ENCODE results near the gene SNRNP35.

Gene SNRNP35

DNA sequence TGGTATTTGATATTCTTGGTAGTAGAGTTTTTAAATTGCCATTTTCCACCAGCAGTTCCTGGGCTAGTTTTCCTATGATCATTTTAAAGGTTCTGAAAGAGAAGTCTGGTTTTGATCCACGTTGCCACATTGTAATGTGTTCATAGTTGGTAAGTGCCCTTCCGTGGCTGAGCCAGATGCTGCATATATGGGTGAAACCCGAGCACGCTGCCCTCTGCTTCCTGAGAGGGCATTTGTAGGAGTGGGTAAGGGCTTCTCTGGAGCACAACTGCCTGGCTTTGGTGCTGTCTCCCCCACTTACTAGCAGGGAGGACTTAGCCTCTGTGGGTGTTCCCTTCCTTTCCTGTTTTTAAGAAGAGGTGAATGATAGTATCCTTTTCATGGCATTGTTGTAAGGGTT is 7.1 kb downstream of the SNRNP35 start:
- DNase-seq (ENCODE audit: low spot score), result no peak
- TF ChIP-seq, protein P1, sequence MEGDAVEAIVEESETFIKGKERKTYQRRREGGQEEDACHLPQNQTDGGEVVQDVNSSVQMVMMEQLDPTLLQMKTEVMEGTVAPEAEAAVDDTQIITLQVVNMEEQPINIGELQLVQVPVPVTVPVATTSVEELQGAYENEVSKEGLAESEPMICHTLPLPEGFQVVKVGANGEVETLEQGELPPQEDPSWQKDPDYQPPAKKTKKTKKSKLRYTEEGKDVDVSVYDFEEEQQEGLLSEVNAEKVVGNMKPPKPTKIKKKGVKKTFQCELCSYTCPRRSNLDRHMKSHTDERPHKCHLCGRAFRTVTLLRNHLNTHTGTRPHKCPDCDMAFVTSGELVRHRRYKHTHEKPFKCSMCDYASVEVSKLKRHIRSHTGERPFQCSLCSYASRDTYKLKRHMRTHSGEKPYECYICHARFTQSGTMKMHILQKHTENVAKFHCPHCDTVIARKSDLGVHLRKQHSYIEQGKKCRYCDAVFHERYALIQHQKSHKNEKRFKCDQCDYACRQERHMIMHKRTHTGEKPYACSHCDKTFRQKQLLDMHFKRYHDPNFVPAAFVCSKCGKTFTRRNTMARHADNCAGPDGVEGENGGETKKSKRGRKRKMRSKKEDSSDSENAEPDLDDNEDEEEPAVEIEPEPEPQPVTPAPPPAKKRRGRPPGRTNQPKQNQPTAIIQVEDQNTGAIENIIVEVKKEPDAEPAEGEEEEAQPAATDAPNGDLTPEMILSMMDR (IDR thresholded peaks at IDR 0.05; ENCODE audit: extremely low read depth, insufficient read depth, missing control alignments), result no peak
- in situ Hi-C loops (cut with MboI; ENCODE audit: low pct_unique_long_range_greater_than_20kb, low sequenced_read_pairs, unreplicated experiment), result no loop called here

GRCh38 chr12:123468786-123469185 is 10.8 kb downstream of the SNRNP35 start:
- peak; percentile 66 for DNase-seq (ENCODE audit: low spot score)
- TF ChIP-seq, protein P1 (IDR thresholded peaks at IDR 0.05; ENCODE audit: extremely low read depth, insufficient read depth, missing control alignments), result peak; percentile 51
- in situ Hi-C loops (cut with MboI; ENCODE audit: low pct_unique_long_range_greater_than_20kb, low sequenced_read_pairs, unreplicated experiment), result no loop called here

DNA sequence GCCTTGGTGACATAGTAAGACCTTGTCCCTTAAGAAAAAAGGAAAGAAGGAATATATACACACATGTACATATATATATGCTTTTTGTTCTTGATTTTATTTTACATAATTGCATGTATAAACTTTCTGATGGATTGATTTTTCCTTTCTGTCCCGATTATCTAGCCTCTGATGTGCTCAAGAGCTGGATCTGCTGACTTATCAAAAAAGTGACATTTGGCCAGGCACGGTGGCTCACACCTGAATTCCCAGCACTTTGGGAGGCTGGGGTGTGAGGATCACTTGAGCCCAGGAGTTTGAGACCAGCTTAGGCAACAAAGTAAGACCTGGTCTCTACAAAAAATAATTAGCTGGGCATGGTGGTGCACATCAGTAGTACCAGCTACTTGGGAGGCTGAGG is 12.0 kb downstream of the SNRNP35 start:
- in situ Hi-C loops (cut with MboI; ENCODE audit: low pct_unique_long_range_greater_than_20kb, low sequenced_read_pairs, unreplicated experiment), result no loop called here
- DNase-seq (ENCODE audit: low spot score), result no peak

GRCh38 chr12:123471374-123472068 is 13.6 kb downstream of the SNRNP35 start:
- in situ Hi-C loops (cut with MboI; ENCODE audit: low pct_unique_long_range_greater_than_20kb, low sequenced_read_pairs, unreplicated experiment), result no loop called here
- no peak for DNase-seq (ENCODE audit: low spot score)
- TF ChIP-seq, protein P1 (IDR thresholded peaks at IDR 0.05; ENCODE audit: extremely low read depth, insufficient read depth, missing control alignments), result no peak

More for the DNA sequence above, 12.0 kb downstream of the SNRNP35 start:
- TF ChIP-seq, protein P1 (IDR thresholded peaks at IDR 0.05; ENCODE audit: extremely low read depth, insufficient read depth, missing control alignments), result no peak

DNA sequence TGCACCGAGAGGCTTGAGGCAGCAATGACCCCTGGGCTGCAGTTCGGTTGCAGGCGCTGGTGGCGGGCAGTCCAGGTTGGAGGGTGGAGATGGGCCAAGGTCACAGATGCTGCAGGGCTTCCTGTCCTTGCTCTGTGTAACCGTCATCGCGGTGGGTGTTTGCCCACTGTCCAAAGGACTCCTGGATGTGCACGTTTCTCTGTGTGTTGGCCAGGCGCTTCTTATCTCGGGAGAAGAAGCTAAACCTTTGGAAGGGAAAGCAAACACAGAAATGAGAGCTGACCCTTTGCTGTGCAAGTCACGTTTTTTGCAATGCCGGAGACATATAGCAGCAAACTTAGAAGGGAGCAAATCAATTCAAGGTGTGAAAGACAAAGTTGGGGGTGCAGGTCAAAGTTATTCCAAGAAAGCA is 14.5 kb downstream of the SNRNP35 start:
- TF ChIP-seq, protein P1 (IDR thresholded peaks at IDR 0.05; ENCODE audit: extremely low read depth, insufficient read depth, missing control alignments), result no peak
- DNase-seq (ENCODE audit: low spot score), result no peak
- in situ Hi-C loops (cut with MboI; ENCODE audit: low pct_unique_long_range_greater_than_20kb, low sequenced_read_pairs, unreplicated experiment), result no loop called here

GRCh38 chr12:123474485-123475245 is 16.7 kb downstream of the SNRNP35 start:
- TF ChIP-seq, protein P1 (IDR thresholded peaks at IDR 0.05; ENCODE audit: extremely low read depth, insufficient read depth, missing control alignments), result no peak

More at GRCh38 chr12:123474485-123475245, 16.7 kb downstream of the SNRNP35 start:
- DNase-seq (ENCODE audit: low spot score), result no peak
- in situ Hi-C loops (cut with MboI; ENCODE audit: low pct_unique_long_range_greater_than_20kb, low sequenced_read_pairs, unreplicated experiment), result no loop called here
